K562 (cell line): Measurements from ENCODE around the gene TMA7B. TPM values are rescaled to one million over a fixed set of nuclear protein-coding genes. Genes with fewer than 3 reads are reported as not detected.

Source experiments
- ATAC-seq: fragments of 200-7000 bp; cut with Tn5 transposase; 3 replicates; pipeline ENCODE4 v1.9.1; 2020; ENCODE audit warnings: moderate library complexity
- BruUV-seq: library from RNA; stranded (reverse); fragments of 400-500 nt; replicated peaks from 2 replicates; lab custom pipeline; 2021; lab: Mats Ljungman, UMichigan
- CTCF ChIA-PET: fragments of 300-600 bp; formaldehyde crosslinking; extraction: SDS; loops from one replicate; lab custom pipeline; 2021; ENCODE audit warnings: low intra/inter-chr PET ratio; lab: Yijun Ruan, JAX
- POLR2A ChIA-PET: fragments of 300-600, 350-650 bp; sonication (Branson Sonifier 250); formaldehyde crosslinking; extraction: SDS; loops from one replicate; lab custom pipeline; 2021; ENCODE audit warnings: antibody characterized with exemption, inconsistent platforms; lab: Yijun Ruan, JAX
- DNase-seq, 4 experiments: peaks; one replicate each; pipeline versions ENCODE4 v3.0.0 to v3.0.0-alpha.2; 2011 to 2018; ENCODE audit warnings: low spot score in 3 of 4, mixed read lengths in 3 of 4; ENCODE audit errors: extremely low read depth in 1 of 4
- FAIRE-seq: peaks from 2 replicates; lab custom pipeline; 2011; peaks lifted over from hg19 to GRCh38; lab: Jason Lieb, UNC
- H2AFZ ChIP-seq: 2 replicates; pipeline ENCODE4 v1.6.0; 2011; ENCODE audit warnings: low read depth, low read length, control low read depth, inconsistent platforms
- H3K27ac ChIP-seq: fragments of 200-600 bp; 3 replicates; pipeline ENCODE4 v1.8.0; 2011; ENCODE audit warnings: low read depth, mild to moderate bottlenecking, control low read depth, inconsistent platforms, low read length, moderate library complexity, mixed read lengths; ENCODE audit errors: extremely low read depth
- H3K27me3 ChIP-seq, 2 experiments: fragments of 300-600 bp in 1 of 2; 2 replicates in 1 of 2; 3 replicates in 1 of 2; pipeline versions ENCODE4 v1.6.0 to v1.8.0; 2011; ENCODE audit warnings: inconsistent platforms in 2 of 2, low read length in 2 of 2, mild to moderate bottlenecking in 1 of 2, mixed read lengths in 1 of 2, moderate library complexity in 1 of 2; ENCODE audit not compliant: control insufficient read depth in 2 of 2, insufficient read depth in 2 of 2
- H3K36me3 ChIP-seq: fragments of 300-600 bp; 3 replicates; pipeline ENCODE4 v1.8.0; 2011; ENCODE audit warnings: mild to moderate bottlenecking, low read length, inconsistent platforms; ENCODE audit not compliant: control insufficient read depth, insufficient read depth
- H3K4me1 ChIP-seq, 2 experiments: fragments of 200-600 bp in 1 of 2; replicated peaks in 1 of 2; 2 replicates in 1 of 2; 3 replicates in 1 of 2; pipeline versions ENCODE4 v1.5.1 to v1.8.0; 2011; ENCODE audit warnings: inconsistent platforms in 2 of 2, low read length in 2 of 2, mild to moderate bottlenecking in 1 of 2, mixed read lengths in 1 of 2, moderate library complexity in 1 of 2; ENCODE audit not compliant: control insufficient read depth in 2 of 2, insufficient read depth in 2 of 2
- H3K4me2 ChIP-seq: 2 replicates; pipeline ENCODE4 v1.6.1; 2011; ENCODE audit warnings: low read length, control low read depth, inconsistent platforms, mixed read lengths; ENCODE audit not compliant: insufficient read depth
- H3K4me3 ChIP-seq: fragments of 200-600 bp; sonication (generic), shearing (Covaris generic); 2 replicates; pipeline ENCODE4 v1.5.1; 2016; ENCODE audit warnings: control low read depth, inconsistent platforms
- H3K79me2 ChIP-seq: fragments of 200-600 bp; 3 replicates; pipeline ENCODE4 v1.8.0; 2011; ENCODE audit warnings: low read length, inconsistent platforms; ENCODE audit not compliant: control insufficient read depth, insufficient read depth
- H3K9ac ChIP-seq, 2 experiments: 2 replicates each; pipeline versions ENCODE4 v1.6.0 to v1.6.1; 2011; ENCODE audit warnings: low read depth in 2 of 2, low read length in 2 of 2, control low read depth in 1 of 2, inconsistent platforms in 1 of 2, mild to moderate bottlenecking in 1 of 2, mixed read lengths in 1 of 2; ENCODE audit not compliant: insufficient read depth in 1 of 2
- H3K9me1 ChIP-seq: one replicate; pipeline ENCODE4 v1.6.0; 2011; ENCODE audit warnings: inconsistent platforms, mild to moderate bottlenecking, low read length, moderate library complexity; ENCODE audit not compliant: control insufficient read depth, insufficient read depth
- H3K9me3 ChIP-seq: replicated peaks from 2 replicates; pipeline ENCODE4 v1.5.1; 2011; ENCODE audit warnings: low read depth, low read length, inconsistent platforms; ENCODE audit not compliant: control insufficient read depth, insufficient read depth
- H4K20me1 ChIP-seq: replicated peaks from 2 replicates; pipeline ENCODE4 v1.6.1; 2011; ENCODE audit warnings: low read length, inconsistent platforms, mixed read lengths; ENCODE audit not compliant: control insufficient read depth, insufficient read depth
- RAD51 ChIP-seq: fragments of 450-650 bp; IDR thresholded peaks from 2 replicates; pipeline ENCODE4 v1.7.1; 2016; ENCODE audit warnings: low read depth, mild to moderate bottlenecking, borderline replicate concordance
- SMC3 ChIP-seq: conservative IDR thresholded peaks from 2 replicates; pipeline ENCODE4 v1.6.1; 2011; ENCODE audit warnings: low read depth, low read length, improper control_type of control experiment; ENCODE audit not compliant: insufficient read depth
- TFE3 ChIP-seq: fragments of 450-650 bp; formaldehyde crosslinking; IDR thresholded peaks from 2 replicates; pipeline ENCODE4 v1.4.0; 2020; ENCODE audit warnings: mild to moderate bottlenecking, mixed read lengths
- WGBS: fragments of 100-300 bp; shearing (Covaris generic); methylation state at CpG from one replicate; pipeline ENCODE4 v1.1.6; 2016; ENCODE audit warnings: low coverage, mixed read lengths; ENCODE audit not compliant: insufficient coverage; ENCODE audit errors: missing lambda C conversion rate; 5-methylcytosine and 5-hydroxymethylcytosine counted together
- in situ Hi-C: fragments of 300-500 bp; cut with MboI; formaldehyde crosslinking; loops from 4 replicates; pipeline ENCODE4 v1.15.0; 2018; ENCODE audit warnings: inconsistent platforms, mixed read lengths
- intact Hi-C: fragments of 100-400 bp; cut with micrococcal nuclease; formaldehyde crosslinking; loops from 2 replicates; pipeline ENCODE4 v1.14.2; 2022
- polyA plus RNA-seq, 8 experiments: library from polyadenylated mRNA; depleted of rRNA in 4 of 8; stranded (reverse) in 5 of 8; unstranded in 3 of 8; fragments of >200 nt; fragmentation: Nextera tagmentation in 2 of 8; fragmentation: Illumina TruSeq in 1 of 8; extraction: Ambion mirVana in 2 of 8; extraction: Trizol in 1 of 8; gene quantifications; 2 replicates each; pipeline versions ENCODE4 v1.2.1 to v1.2.3, GENCODE V29; 2011 to 2014; ENCODE audit warnings: inconsistent platforms in 1 of 8, missing spikeins in 1 of 8
- total RNA-seq, 7 experiments: library from RNA; depleted of rRNA in 6 of 7; stranded (reverse); fragments of >200 nt in 6 of 7; fragmentation: Illumina TruSeq in 2 of 7; extraction: Trizol in 2 of 7; gene quantifications; 2 replicates each; pipeline versions ENCODE4 v1.2.1 to v1.2.3, GENCODE V29; 2011 to 2021; ENCODE audit warnings: low replicate concordance in 1 of 7

TMA7B gene
- total and polyA plus RNA-seq, 9 of the 15 experiments (the other 6 are each of a cell fraction or from before 2014, with no cell fraction given) = 5.6 to 14.2 (median 11.8) TPM

GRCh38 chr22:39910876-39911613 lies 49.2 kb upstream of the TMA7B start:
- 51% methylated on average over 9 of the region's 9 CpGs for whole genome bisulfite sequencing
- Histone ChIP-seq H4K20me1 (no peaks in the 10 kb centered on the region), H2AFZ (peak overlapping the region; percentile 20; the same call in 1 of the 2 replicates), H3K27ac (no peak overlapping the region), H3K4me3 (no peak overlapping the region), H3K9me1 (no peaks in the 10 kb centered on the region), H3K4me2 (no peak overlapping the region), H3K9me3 (no peaks in the 10 kb centered on the region), H3K9ac (no peak overlapping the region), H3K79me2 (peaks cover 70% of the 10 kb centered on the region; the same call in 2 of the 3 replicates), H3K36me3 (no peaks in the 10 kb centered on the region), H3K27me3 (no peaks in the 10 kb centered on the region), H3K4me1 (peaks cover 2 to 28% of the 10 kb centered on the region in 2 experiments)
- ChIA-PET CTCF (no interaction called here), POLR2A (no interaction called here)
- ATAC-seq (no peak), DNase-seq (no peak), FAIRE-seq (no peak)
- intact Hi-C loops (no loop called here), in situ Hi-C loops (no loop called here)
- no TSS peak for BruUV-seq
- no peak for TF ChIP-seq SMC3
- 0 out of 2 replicates have a peak, but pooled peaks have one; percentile 24 for TF ChIP-seq RAD51
- TF ChIP-seq TFE3 (CRISPR knock-in tag) = peak; percentile 86
